ENCODE results near the gene RPL32.

The RPL32 gene

DNA sequence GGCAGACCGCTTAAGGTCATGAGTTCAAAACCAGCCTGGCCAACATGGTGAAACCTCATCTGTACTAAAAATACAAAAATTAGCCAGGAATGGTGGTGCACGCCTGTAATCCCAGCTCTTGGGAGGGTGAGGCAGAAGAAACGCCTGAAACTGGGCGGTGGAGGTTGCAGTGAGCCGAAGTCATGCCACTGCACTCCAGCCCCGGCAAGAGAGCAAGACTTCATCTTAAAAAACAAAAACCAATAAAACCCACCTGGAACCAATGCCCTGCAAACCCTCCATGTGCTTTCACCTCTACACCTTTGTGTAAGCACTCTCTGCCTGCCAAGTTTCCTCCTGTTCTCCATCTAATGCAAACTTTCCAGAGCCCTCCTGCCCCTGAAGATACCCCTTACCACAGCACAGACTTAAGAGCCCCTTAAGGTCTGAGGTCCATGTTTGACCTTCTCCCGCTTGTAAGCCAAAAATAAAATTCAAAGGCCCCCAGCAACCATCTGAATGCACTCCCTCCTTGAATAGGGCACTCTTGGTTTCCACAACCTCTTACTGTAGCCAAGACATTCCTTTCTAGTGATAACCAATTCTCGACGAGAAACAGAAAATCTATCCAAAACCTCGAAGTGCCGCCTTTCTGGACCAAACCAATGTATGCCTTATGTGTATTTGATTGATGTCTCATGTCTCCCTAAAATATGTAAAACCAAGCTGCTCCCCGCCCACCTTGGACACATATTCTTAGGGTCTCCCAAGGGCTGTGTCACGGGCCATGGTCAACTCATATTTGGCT, 3.0 kb downstream of the RPL32 start:
- H3K36me3 ChIP-seq: peaks cover 62% of the 10 kb centered on the region
- peaks cover 15 to 21% of the 10 kb centered on the region in 2 experiments for H3K4me1 ChIP-seq (ENCODE audit: control insufficient read depth in 1 of 2, insufficient read depth in 1 of 2, low read depth in 1 of 2, low read length in 1 of 2)
- no peaks in the 10 kb centered on the region for H3K27me3 ChIP-seq
- H3K27ac ChIP-seq: no peak overlapping the region
- H3K4me3 ChIP-seq (ENCODE audit: low read depth in 1 of 2, low read length in 1 of 2): no peak overlapping the region
- TF ChIP-seq, protein P1, sequence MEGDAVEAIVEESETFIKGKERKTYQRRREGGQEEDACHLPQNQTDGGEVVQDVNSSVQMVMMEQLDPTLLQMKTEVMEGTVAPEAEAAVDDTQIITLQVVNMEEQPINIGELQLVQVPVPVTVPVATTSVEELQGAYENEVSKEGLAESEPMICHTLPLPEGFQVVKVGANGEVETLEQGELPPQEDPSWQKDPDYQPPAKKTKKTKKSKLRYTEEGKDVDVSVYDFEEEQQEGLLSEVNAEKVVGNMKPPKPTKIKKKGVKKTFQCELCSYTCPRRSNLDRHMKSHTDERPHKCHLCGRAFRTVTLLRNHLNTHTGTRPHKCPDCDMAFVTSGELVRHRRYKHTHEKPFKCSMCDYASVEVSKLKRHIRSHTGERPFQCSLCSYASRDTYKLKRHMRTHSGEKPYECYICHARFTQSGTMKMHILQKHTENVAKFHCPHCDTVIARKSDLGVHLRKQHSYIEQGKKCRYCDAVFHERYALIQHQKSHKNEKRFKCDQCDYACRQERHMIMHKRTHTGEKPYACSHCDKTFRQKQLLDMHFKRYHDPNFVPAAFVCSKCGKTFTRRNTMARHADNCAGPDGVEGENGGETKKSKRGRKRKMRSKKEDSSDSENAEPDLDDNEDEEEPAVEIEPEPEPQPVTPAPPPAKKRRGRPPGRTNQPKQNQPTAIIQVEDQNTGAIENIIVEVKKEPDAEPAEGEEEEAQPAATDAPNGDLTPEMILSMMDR (IDR thresholded peaks at IDR 0.05): no peak
- H3K9me3 ChIP-seq: no peaks in the 10 kb centered on the region

DNA sequence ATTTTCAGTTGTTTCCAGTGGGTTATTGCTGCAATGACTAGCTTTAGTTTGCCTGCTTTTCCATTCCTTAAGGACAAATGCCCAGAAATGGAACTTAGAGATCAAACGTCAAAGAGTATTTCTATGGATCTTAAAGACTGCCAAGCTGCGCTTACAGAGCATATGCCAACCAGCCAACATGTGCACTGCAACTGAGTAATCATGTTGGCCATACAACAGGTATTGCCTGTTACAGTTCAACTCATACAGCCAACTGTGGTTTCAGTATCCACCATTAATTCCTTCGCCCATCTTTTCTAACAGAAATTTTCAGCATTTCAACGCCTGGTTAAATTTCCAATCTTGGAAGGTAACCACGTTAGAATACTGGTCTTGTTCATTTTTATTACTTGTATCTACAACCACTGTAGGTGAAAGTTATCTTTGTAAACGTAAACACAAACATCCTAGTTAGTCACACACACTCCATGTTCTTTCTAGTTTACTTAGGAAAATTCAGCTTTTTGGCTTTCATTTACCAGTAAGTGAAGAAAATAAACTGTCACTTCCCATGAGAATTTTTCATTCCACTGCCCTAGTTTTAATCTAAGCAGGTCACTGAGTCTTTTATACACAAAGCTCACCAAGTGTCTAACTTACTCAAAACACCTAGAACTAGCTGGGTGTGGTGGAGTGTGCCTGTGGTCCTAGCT, 3.9 kb downstream of the RPL32 start:
- peaks cover 71% of the 10 kb centered on the region for H3K36me3 ChIP-seq
- no peak overlapping the region for H3K27ac ChIP-seq
- H3K4me1 ChIP-seq (ENCODE audit: control insufficient read depth in 1 of 2, insufficient read depth in 1 of 2, low read depth in 1 of 2, low read length in 1 of 2): peaks cover 15 to 21% of the 10 kb centered on the region in 2 experiments
- TF ChIP-seq, protein P1 (IDR thresholded peaks at IDR 0.05): no peak
- H3K4me3 ChIP-seq (ENCODE audit: low read depth in 1 of 2, low read length in 1 of 2): no peak overlapping the region
- H3K27me3 ChIP-seq: no peaks in the 10 kb centered on the region
- H3K9me3 ChIP-seq: no peaks in the 10 kb centered on the region

DNA sequence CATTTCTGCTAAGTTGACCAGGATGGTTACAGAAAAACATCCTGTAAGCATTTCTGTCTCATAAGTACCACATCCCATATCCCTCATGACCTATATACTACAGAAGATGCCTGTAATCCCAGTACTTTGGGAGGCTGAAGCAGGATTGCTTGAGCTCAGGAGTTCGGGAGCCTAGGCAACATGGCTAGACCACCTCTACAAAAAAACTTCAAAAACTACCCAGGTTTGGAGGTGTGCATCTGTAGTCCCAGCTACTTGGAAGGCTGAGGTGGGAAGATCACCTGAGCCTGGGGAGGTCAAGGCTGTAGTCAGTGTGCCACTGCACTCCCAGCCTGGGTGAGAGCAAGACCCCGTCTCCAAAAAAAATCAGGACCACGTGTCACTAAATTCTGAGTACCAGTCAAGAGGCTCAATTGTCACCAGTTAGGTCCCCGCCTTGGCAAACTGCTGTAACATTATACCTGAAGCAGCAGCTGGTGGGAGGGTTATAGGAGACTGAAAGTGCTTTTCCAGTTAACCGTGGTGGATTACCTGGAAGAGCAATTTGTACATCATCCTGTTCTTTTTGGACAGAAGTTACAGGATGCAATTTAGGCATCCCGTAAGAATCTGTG, 6.2 kb downstream of the RPL32 start:
- H3K4me1 ChIP-seq (ENCODE audit: control insufficient read depth in 1 of 2, insufficient read depth in 1 of 2, low read depth in 1 of 2, low read length in 1 of 2): peaks cover 3 to 5% of the 10 kb centered on the region in 2 experiments
- H3K27me3 ChIP-seq: no peaks in the 10 kb centered on the region
- no peaks in the 10 kb centered on the region for H3K9me3 ChIP-seq
- no peak overlapping the region for H3K27ac ChIP-seq
- H3K4me3 ChIP-seq (ENCODE audit: low read depth in 1 of 2, low read length in 1 of 2): no peak overlapping the region
- peaks cover 85% of the 10 kb centered on the region for H3K36me3 ChIP-seq
- TF ChIP-seq, protein P1 (IDR thresholded peaks at IDR 0.05): no peak

DNA sequence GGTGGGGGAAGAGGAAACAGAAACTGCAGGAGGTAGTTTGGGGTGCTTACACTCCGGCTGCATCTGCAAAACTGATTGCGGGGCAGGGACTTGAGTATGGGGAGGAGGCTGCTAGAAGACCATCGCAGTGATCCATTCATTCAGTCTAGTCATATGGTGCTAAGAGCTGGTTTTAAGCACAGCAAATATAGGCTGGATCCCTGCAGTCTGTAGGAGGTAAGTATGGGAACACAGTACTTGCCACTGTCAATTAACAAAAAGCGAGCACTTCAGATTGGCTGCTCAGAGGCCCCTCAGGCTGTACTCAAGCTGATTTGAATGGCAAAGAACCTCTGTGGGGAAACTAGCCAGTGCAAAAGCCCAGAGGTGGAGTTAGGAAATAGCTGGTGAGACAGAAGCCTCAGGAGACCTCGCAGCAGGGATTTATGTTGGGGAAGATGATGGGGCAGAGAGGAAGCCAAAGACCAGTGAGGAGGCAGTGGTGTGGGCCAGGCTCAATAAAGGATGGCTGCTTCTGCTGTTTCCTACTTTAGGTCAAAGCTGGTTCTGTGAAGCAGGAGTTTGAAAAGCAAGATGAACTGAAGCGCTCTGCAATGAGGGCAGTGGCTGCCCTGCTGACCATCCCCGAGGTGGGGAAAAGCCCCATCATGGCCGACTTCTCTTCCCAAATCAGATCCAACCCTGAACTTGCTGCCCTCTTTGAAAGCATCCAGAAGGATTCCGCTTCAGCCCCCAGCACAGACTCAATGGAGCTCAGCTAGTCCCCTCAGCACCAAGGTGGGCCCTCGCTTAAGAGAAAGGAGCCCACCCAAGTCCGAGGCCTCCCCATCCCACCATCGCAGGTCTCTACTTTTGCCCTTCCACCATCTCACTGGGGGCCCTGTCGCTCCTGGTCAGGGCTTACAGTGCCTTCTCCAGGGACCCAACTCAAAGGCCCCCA, 7.9 kb downstream of the RPL32 start:
- peaks cover 74% of the 10 kb centered on the region for H3K36me3 ChIP-seq

More for the DNA sequence above, 7.9 kb downstream of the RPL32 start:
- Histone ChIP-seq H3K27ac (no peak overlapping the region), H3K4me3 (ENCODE audit: low read depth in 1 of 2, low read length in 1 of 2) (no peak overlapping the region), H3K4me1 (ENCODE audit: control insufficient read depth in 1 of 2, insufficient read depth in 1 of 2, low read depth in 1 of 2, low read length in 1 of 2) (no peaks in the 10 kb centered on the region), H3K9me3 (no peaks in the 10 kb centered on the region), H3K27me3 (no peaks in the 10 kb centered on the region)
- TF ChIP-seq, protein P1 (IDR thresholded peaks at IDR 0.05): no peak
